A549 (cell line): ENCODE data around the gene TAF8. TPM values are rescaled to one million over a fixed set of nuclear protein-coding genes. Genes with fewer than 3 reads are reported as not detected.

Experiments
- ATAC-seq, 2 experiments: fragments of 200-7000 bp in 1 of 2; fragments of >200 bp in 1 of 2; cut with Nextera tagmentation in 1 of 2; cut with Tn5 transposase in 1 of 2; 3 replicates each; pipeline versions ENCODE4 v1.8.0 to v1.9.1; 2018 to 2020; ENCODE audit warnings: mild to moderate bottlenecking in 1 of 2, moderate library complexity in 1 of 2
- CTCF ChIA-PET: fragments of 300-600 bp; sonication (Branson Sonifier 250); formaldehyde crosslinking; extraction: SDS; loops from one replicate; lab custom pipeline; 2021; ENCODE audit warnings: antibody characterized with exemption, inconsistent platforms; lab: Yijun Ruan, JAX
- POLR2A ChIA-PET: fragments of 350-600 bp; formaldehyde crosslinking; extraction: SDS; loops from one replicate; lab custom pipeline; 2021; ENCODE audit warnings: antibody characterized with exemption, inconsistent platforms; lab: Yijun Ruan, JAX
- DNase-seq, 2 experiments: peaks; one replicate each; pipeline versions ENCODE4 v3.0.0 to v3.0.0-alpha.2; 2011 to 2016; ENCODE audit warnings: low read depth in 1 of 2, low spot score in 1 of 2
- FAIRE-seq: peaks from 2 replicates; lab custom pipeline; 2011; peaks lifted over from hg19 to GRCh38; lab: Jason Lieb, UNC
- H3K27ac ChIP-seq, 2 experiments: fragments of >200 bp; sonication (Bioruptor Twin); formaldehyde crosslinking; 3 replicates each; pipeline ENCODE4 v1.5.1; 2016 to 2017
- H3K4me1 ChIP-seq: fragments of >200 bp; sonication (Bioruptor Twin); formaldehyde crosslinking; 3 replicates; pipeline ENCODE4 v1.6.1; 2016
- H3K4me2 ChIP-seq: fragments of >200 bp; sonication (Bioruptor Twin); formaldehyde crosslinking; 3 replicates; pipeline ENCODE4 v1.6.1; 2016
- H3K4me3 ChIP-seq: fragments of >200 bp; sonication (Bioruptor Twin); formaldehyde crosslinking; 3 replicates; pipeline ENCODE4 v1.5.1; 2016
- H3K9me3 ChIP-seq: fragments of >200 bp; sonication (Bioruptor Twin); formaldehyde crosslinking; 3 replicates; pipeline ENCODE4 v1.6.1; 2016
- CBX8 ChIP-seq: fragments of 200-600 bp; sonication (generic); IDR thresholded peaks from 2 replicates; pipeline ENCODE4 v1.6.1; 2016
- CTCF ChIP-seq: fragments of >200 bp; sonication (Bioruptor Twin); formaldehyde crosslinking; IDR thresholded peaks from 3 replicates; pipeline ENCODE4 v1.5.1; 2016
- EHF ChIP-seq: fragments of 250-450 bp; sonication (Bioruptor Pico); IDR thresholded peaks from 2 replicates; pipeline ENCODE4 v1.5.0; 2020; ENCODE audit warnings: mild to moderate bottlenecking
- EHMT2 ChIP-seq: fragments of 200-600 bp; sonication (generic); IDR thresholded peaks from 2 replicates; pipeline ENCODE4 v1.6.1; 2016; ENCODE audit warnings: antibody characterized with exemption, low read depth, mild to moderate bottlenecking, moderate library complexity
- ELK1 ChIP-seq: fragments of 150-350 bp; IDR thresholded peaks from 2 replicates; pipeline ENCODE4 v1.6.1; 2014; ENCODE audit warnings: low read depth, mild to moderate bottlenecking, low read length
- HOXA7 ChIP-seq: fragments of 250-450 bp; sonication (Bioruptor Pico); IDR thresholded peaks from 2 replicates; pipeline ENCODE4 v1.5.0; 2020; ENCODE audit warnings: mild to moderate bottlenecking, moderate library complexity
- HOXB13 ChIP-seq: fragments of 250-450 bp; sonication (Bioruptor Pico); IDR thresholded peaks from 2 replicates; pipeline ENCODE4 v1.5.0; 2020; ENCODE audit warnings: low read depth, mild to moderate bottlenecking, moderate library complexity
- HOXB5 ChIP-seq: fragments of 250-450 bp; sonication (Bioruptor Pico); IDR thresholded peaks from 2 replicates; pipeline ENCODE4 v1.5.0; 2020; ENCODE audit warnings: mild to moderate bottlenecking, moderate library complexity
- JUNB ChIP-seq: fragments of >200 bp; sonication (Bioruptor Twin); formaldehyde crosslinking; IDR thresholded peaks from 2 replicates; pipeline ENCODE4 v1.6.1; 2016
- MAX ChIP-seq: IDR thresholded peaks from 2 replicates; pipeline ENCODE4 v1.6.1; 2012
- MAZ ChIP-seq: fragments of 150-350 bp; IDR thresholded peaks from 2 replicates; pipeline ENCODE4 v1.6.1; 2014; ENCODE audit warnings: antibody characterized with exemption, low read depth, low read length, borderline replicate concordance
- MYC ChIP-seq: IDR thresholded peaks from 2 replicates; pipeline ENCODE4 v1.6.1; 2012; ENCODE audit warnings: mild to moderate bottlenecking, inconsistent platforms, low read length, improper control_type of control experiment, borderline replicate concordance
- NPAS2 ChIP-seq: fragments of 250-450 bp; sonication (Bioruptor Pico); IDR thresholded peaks from 2 replicates; pipeline ENCODE4 v1.8.0; 2022; ENCODE audit warnings: mild to moderate bottlenecking, moderate library complexity, borderline replicate concordance
- NR3C1 ChIP-seq: fragments of >200 bp; sonication (Bioruptor Twin); formaldehyde crosslinking; IDR thresholded peaks from 3 replicates; pipeline ENCODE4 v1.6.1; 2017
- POLR2A ChIP-seq: IDR thresholded peaks from 2 replicates; pipeline ENCODE4 v1.6.1; 2012; ENCODE audit warnings: mild to moderate bottlenecking, low read length
- POLR2AphosphoS2 ChIP-seq: conservative IDR thresholded peaks from 2 replicates; pipeline ENCODE4 v1.6.1; 2012; ENCODE audit warnings: low read length, improper control_type of control experiment, inconsistent platforms
- RAD21 ChIP-seq, 2 experiments: fragments of >200 bp in 1 of 2; sonication (Bioruptor Twin) in 1 of 2; formaldehyde crosslinking in 1 of 2; IDR thresholded peaks in 1 of 2; conservative IDR thresholded peaks in 1 of 2; 2 replicates in 1 of 2; 3 replicates in 1 of 2; pipeline ENCODE4 v1.6.1; 2012 to 2018; ENCODE audit warnings: inconsistent platforms in 1 of 2
- REST ChIP-seq: fragments of 200-600 bp; sonication (generic); IDR thresholded peaks from 2 replicates; pipeline ENCODE4 v1.6.1; 2016; ENCODE audit warnings: antibody characterized with exemption, mild to moderate bottlenecking, moderate library complexity
- RFX5 ChIP-seq: fragments of 450-650 bp; IDR thresholded peaks from 2 replicates; pipeline ENCODE4 v1.7.1; 2014; ENCODE audit warnings: antibody characterized with exemption, mild to moderate bottlenecking, moderate library complexity
- SMC3 ChIP-seq: fragments of >200 bp; sonication (Bioruptor Twin); formaldehyde crosslinking; IDR thresholded peaks from 3 replicates; pipeline ENCODE4 v1.6.1; 2018; ENCODE audit warnings: inconsistent platforms
- TP53 ChIP-seq: fragments of 250-450 bp; sonication (Bioruptor Pico); IDR thresholded peaks from 2 replicates; pipeline ENCODE4 v1.5.0; 2021; ENCODE audit warnings: mild to moderate bottlenecking, moderate library complexity
- USF2 ChIP-seq: fragments of 450-650 bp; IDR thresholded peaks from 2 replicates; pipeline ENCODE4 v1.6.1; 2014; ENCODE audit warnings: antibody characterized with exemption
- ZSCAN20 ChIP-seq: fragments of 250-450 bp; sonication (Bioruptor Pico); IDR thresholded peaks from 2 replicates; pipeline ENCODE4 v1.8.0; 2022; ENCODE audit warnings: mild to moderate bottlenecking, moderate library complexity
- WGBS: methylation state at CpG from one replicate; pipeline ENCODE4 v1.1.6; 2017; ENCODE audit errors: missing lambda C conversion rate; 5-methylcytosine and 5-hydroxymethylcytosine counted together
- polyA plus RNA-seq, 4 experiments: library from polyadenylated mRNA; depleted of rRNA in 3 of 4; stranded (reverse); fragments of >200 nt; fragmentation: RNase III in 1 of 4; extraction: RNeasy Plus Mini Kit Qiagen cat#74134 plus additional on column Dnase treatment in 1 of 4; gene quantifications; 2 replicates in 3 of 4; 3 replicates in 1 of 4; pipeline ENCODE4 v1.2.3, GENCODE V29; 2011 to 2017

TAF8 gene
- polyA plus RNA-seq, 2 of the 4 experiments (the other 2 are of a cell fraction) = 14.0 to 18.7 TPM

GRCh38 chr6:42012501-42013133, 37.7 kb upstream of the TAF8 start:
- no peak overlapping the region for H3K4me2 ChIP-seq
- TF ChIP-seq NR3C1 (no peak), POLR2AphosphoS2 (no peak), EHF (CRISPR knock-in tag) (no peak), CTCF (no peak), SMC3 (no peak), TP53 (CRISPR knock-in tag) (no peak), HOXB13 (CRISPR knock-in tag) (no peak)

GRCh38 chr6:42013134-42013516, 37.2 kb upstream of the TAF8 start:
- WGBS = 42% methylated on average over 2 of the region's 2 CpGs
- Histone ChIP-seq H3K4me1 (peaks cover 31% of the 10 kb centered on the region), H3K9me3 (no peaks in the 10 kb centered on the region), H3K27ac (0 out of 6 replicates have a peak overlapping the region, but pooled peaks of 1 of the 2 experiments have one; percentile 14), H3K4me2 (no peak overlapping the region), H3K4me3 (no peak overlapping the region)
- ATAC-seq (no peak), DNase-seq (no peak), FAIRE-seq (no peak)
- CTCF ChIA-PET = interaction anchor here (1.4 to 2.1 kb wide), 2 partner anchors 23 to 31 kb away, joined by 3 to 6 read pairs; no protein-coding TSS in a partner anchor
- POLR2A ChIA-PET = no interaction called here
- TF ChIP-seq HOXA7 (CRISPR knock-in tag) = no peak
- TF ChIP-seq RAD21 (conservative IDR thresholded peaks at IDR 0.05 in 1 of 2, IDR thresholded peaks at IDR 0.05 in 1 of 2) = no peak
- no peak for TF ChIP-seq EHMT2
- no peak for TF ChIP-seq ZSCAN20 (CRISPR knock-in tag)
- no peak for TF ChIP-seq SMC3
- no peak for TF ChIP-seq POLR2A
- TF ChIP-seq JUNB = no peak
- no peak for TF ChIP-seq POLR2AphosphoS2

More at GRCh38 chr6:42012501-42013133, 37.7 kb upstream of the TAF8 start:
- Histone ChIP-seq H3K9me3 (no peaks in the 10 kb centered on the region), H3K4me3 (no peak overlapping the region), H3K4me1 (peaks cover 32% of the 10 kb centered on the region), H3K27ac (0 out of 6 replicates have a peak overlapping the region, but pooled peaks of 1 of the 2 experiments have one; percentile 14)
- ATAC-seq = no peak
- WGBS = 96% methylated on average over 3 of the region's 3 CpGs
- POLR2A ChIA-PET = no interaction called here
- CTCF ChIA-PET = interaction anchor here (1.4 to 2.1 kb wide), 2 partner anchors 23 to 32 kb away, joined by 3 to 6 read pairs; no protein-coding TSS in a partner anchor
- no peak for DNase-seq
- no peak for FAIRE-seq

- Histone ChIP-seq H3K4me3 (no peak overlapping the region), H3K9me3 (no peaks in the 10 kb centered on the region), H3K4me2 (peak overlapping the region; percentile 60), H3K27ac (peak overlapping the region; percentile 45 to 82), H3K4me1 (peaks cover 21% of the 10 kb centered on the region)
- FAIRE-seq (no peak), ATAC-seq (peak; percentile 59 to 66), DNase-seq (peak in 1 of 2 experiments; percentile 27)
- CTCF ChIA-PET = interaction anchor here (0.9 to 1.7 kb wide), 2 partner anchors 9 to 215 kb away, joined by 3 to 5 read pairs; no protein-coding TSS in a partner anchor
- WGBS = 34% methylated on average over 4 of the region's 4 CpGs
- POLR2A ChIA-PET = no interaction called here
- TF ChIP-seq RFX5 (no peak), NPAS2 (CRISPR knock-in tag) (no peak), MYC (no peak), CBX8 (no peak), REST (no peak), POLR2AphosphoS2 (no peak), MAX (no peak), HOXB5 (no peak), ELK1 (no peak), USF2 (no peak), MAZ (no peak)
Measured at GRCh38 chr6:42017021-42017643, 33.2 kb upstream of the TAF8 start.
